Measurements from ENCODE around the gene ITGA8. TPM values are rescaled to one million over a fixed set of nuclear protein-coding genes. Genes with fewer than 3 reads are reported as not detected.

The ITGA8 gene
- total and polyA plus RNA-seq, 9 of the 15 experiments (the other 6 are each of a cell fraction or from before 2014, with no cell fraction given) = 0.01 to 0.07 (median 0.04) TPM; not detected in 5

- peaks cover 0 to 10% of the 10 kb centered on the region in 2 experiments; a peak in 3 of 5 replicates for H3K4me1 ChIP-seq (replicated peaks in 1 of 2; ENCODE audit: control insufficient read depth in 2 of 2, insufficient read depth in 2 of 2, low read length in 2 of 2)
- no peak overlapping the region for H3K4me2 ChIP-seq (ENCODE audit: insufficient read depth, low read length)
- H3K27me3 ChIP-seq (ENCODE audit: control insufficient read depth in 2 of 2, insufficient read depth in 2 of 2, low read length in 2 of 2) = no peaks in the 10 kb centered on the region
- H3K9me3 ChIP-seq (replicated peaks; ENCODE audit: control insufficient read depth, insufficient read depth, low read depth, low read length) = no peaks in the 10 kb centered on the region
- in situ Hi-C loops (cut with MboI) (no loop called here), intact Hi-C loops (cut with micrococcal nuclease) (no loop called here)
- BruUV-seq (replicated peaks) = no TSS peak
- H3K36me3 ChIP-seq (ENCODE audit: control insufficient read depth, insufficient read depth, low read length) = no peaks in the 10 kb centered on the region
- ChIA-PET POLR2A (interaction anchor here (0.5 kb wide), 1 partner anchor 12 kb away, joined by 3 read pairs; no protein-coding TSS in a partner anchor), CTCF (ENCODE audit: low intra/inter-chr PET ratio) (no interaction called here)
- no peak overlapping the region for H3K9ac ChIP-seq (ENCODE audit: insufficient read depth in 1 of 2, low read depth in 2 of 2, low read length in 2 of 2)
- DNase-seq (ENCODE audit: extremely low read depth in 1 of 4, low spot score in 3 of 4) (peak in 1 of 4 experiments; percentile 28), ATAC-seq (peak; percentile 88), FAIRE-seq (peak; percentile 82)
- no peak overlapping the region; the same call in 1 of the 2 replicates for H2AFZ ChIP-seq (ENCODE audit: low read depth, low read length)
- no peaks in the 10 kb centered on the region for H4K20me1 ChIP-seq (replicated peaks; ENCODE audit: control insufficient read depth, insufficient read depth, low read length)
- no peak overlapping the region for H3K4me3 ChIP-seq
- H3K9me1 ChIP-seq (ENCODE audit: control insufficient read depth, insufficient read depth, low read length) = no peaks in the 10 kb centered on the region
- H3K27ac ChIP-seq (ENCODE audit: extremely low read depth, low read depth, low read length) = no peak overlapping the region
- 5% methylated on average over 5 of the region's 5 CpGs for WGBS (ENCODE audit: insufficient coverage, low coverage, missing lambda C conversion rate)
- H3K79me2 ChIP-seq (ENCODE audit: control insufficient read depth, insufficient read depth, low read length) = no peaks in the 10 kb centered on the region
- TF ChIP-seq SPI1 (IDR thresholded peaks at IDR 0.05; ENCODE audit: borderline replicate concordance, low read depth, low read length) (no peak), ZBED1 (IDR thresholded peaks at IDR 0.05) (no peak), CTCF (IDR thresholded peaks at IDR 0.05 in 2 of 3, conservative IDR thresholded peaks at IDR 0.05 in 1 of 3; ENCODE audit: insufficient read depth in 2 of 3, low read depth in 1 of 3, low read length in 3 of 3) (peak; percentile 35 to 47 (median 36); a peak in 4 of 6 replicates), RAD21 (CRISPR knock-in tag; conservative IDR thresholded peaks at IDR 0.05 in 1 of 2, IDR thresholded peaks at IDR 0.05 in 1 of 2) (peak in 1 of 2 experiments; percentile 51; a peak in 2 of 4 replicates), FOXJ3 (CRISPR knock-in tag; IDR thresholded peaks at IDR 0.05) (no peak), HSF4 (CRISPR knock-in tag; IDR thresholded peaks at IDR 0.05; ENCODE audit: borderline replicate concordance) (no peak), SMAD4 (CRISPR knock-in tag; conservative IDR thresholded peaks at IDR 0.05) (no peak), HDGF (IDR thresholded peaks at IDR 0.05) (no peak), GABPA (tag; conservative IDR thresholded peaks at IDR 0.05; ENCODE audit: low read depth) (no peak), GTF3C2 (IDR thresholded peaks at IDR 0.05; ENCODE audit: borderline replicate concordance, extremely low read depth, insufficient read length) (no peak), ZNF436 (CRISPR knock-in tag; IDR thresholded peaks at IDR 0.05) (no peak), ZFP1 (CRISPR knock-in tag; IDR thresholded peaks at IDR 0.05) (no peak), MAZ (CRISPR knock-in tag; conservative IDR thresholded peaks at IDR 0.05 in 1 of 2, IDR thresholded peaks at IDR 0.05 in 1 of 2) (no peak), ZKSCAN1 (IDR thresholded peaks at IDR 0.05; ENCODE audit: low read depth, low read length) (peak; percentile 57; the same call in 1 of the 2 replicates), TBP (optimal IDR thresholded peaks at IDR 0.05; ENCODE audit: low read depth, low read length) (no peak), EP300 (IDR thresholded peaks at IDR 0.05; ENCODE audit: low read length) (no peak), ZNF583 (CRISPR knock-in tag; IDR thresholded peaks at IDR 0.05) (no peak), NFIX (CRISPR knock-in tag; IDR thresholded peaks at IDR 0.05; ENCODE audit: low read depth) (no peak), PPARD (CRISPR knock-in tag; IDR thresholded peaks at IDR 0.05) (no peak), HEY1 (CRISPR knock-in tag; IDR thresholded peaks at IDR 0.05; ENCODE audit: borderline replicate concordance) (no peak)
These were observed 58.7 kb downstream of the ITGA8 start for GRCh38 chr10:15660990-15661389.
